Activated CD4-positive, alpha-beta T cell treated with anti-CD3 and anti-CD28 coated beads for 24 hours (primary cell): Measurements from ENCODE around the gene THSD7B.
"Not testable (repeated sequence)": the region's sequence is repeated elsewhere in the genome, so short reads cannot be mapped to it uniquely, and the experiment has no call there.

Experiments
- DNase-seq, 2 donors: peaks; one replicate each; pipeline ENCODE4 v3.0.0-alpha.2; 2020; ENCODE audit warnings: low read depth in 2 of 2

THSD7B gene

GRCh38 chr2:137693534-137693933 is 928.2 kb downstream of the THSD7B start:
- no peak for DNase-seq

- no peak for DNase-seq
Measured at GRCh38 chr2:137696916-137697315, 931.6 kb downstream of the THSD7B start.

- DNase-seq = not testable (repeated sequence)
Measured at GRCh38 chr2:137700250-137700649, 934.9 kb downstream of the THSD7B start.

- DNase-seq = no peak
Measured at GRCh38 chr2:137700681-137701080, 935.3 kb downstream of the THSD7B start.

- no peak for DNase-seq
Measured at GRCh38 chr2:137705296-137705695, 940.0 kb downstream of the THSD7B start.

- no peak for DNase-seq
Measured at GRCh38 chr2:137706786-137707613, 941.7 kb downstream of the THSD7B start.

- no peak for DNase-seq
Measured at GRCh38 chr2:137708311-137708710, 943.0 kb downstream of the THSD7B start.

GRCh38 chr2:137715731-137716191 is 950.4 kb downstream of the THSD7B start:
- DNase-seq = no peak

- DNase-seq = no peak
Measured at GRCh38 chr2:137718786-137719185, 953.4 kb downstream of the THSD7B start.

DNA sequence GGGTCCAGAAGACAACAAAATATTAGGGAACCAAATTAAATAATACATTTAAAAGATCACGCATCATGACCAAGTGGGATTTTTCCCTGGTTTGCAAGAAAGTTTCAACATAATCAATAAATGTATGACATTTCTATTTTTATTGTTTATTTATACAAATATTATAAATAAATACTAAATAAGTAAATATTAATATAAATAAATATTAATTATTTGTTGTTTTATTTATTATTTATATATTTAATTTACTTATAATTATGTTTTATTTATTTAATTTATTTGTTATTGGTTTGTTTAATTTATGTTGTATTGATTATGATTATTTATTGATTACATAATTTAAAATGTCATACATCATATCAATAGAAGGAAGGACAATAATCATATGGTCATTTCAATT is 956.4 kb downstream of the THSD7B start:
- DNase-seq = no peak

GRCh38 chr2:137724912-137725311 is 959.6 kb downstream of the THSD7B start:
- no peak for DNase-seq
